Liver (tissue), 9 donors: ENCODE results near the gene C19orf33. TPM values are rescaled to one million over a fixed set of nuclear protein-coding genes. Genes with fewer than 3 reads are reported as not detected.

ENCODE experiments used
- DNase-seq: peaks from one replicate; pipeline ENCODE4 v3.0.0-alpha.2; 2017; ENCODE audit warnings: low spot score
- H3K27ac ChIP-seq, 2 donors: one replicate each; pipeline ENCODE4 v1.7.0; 2013; ENCODE audit warnings: inconsistent platforms in 2 of 2, low read length in 2 of 2, control low read depth in 1 of 2, low read depth in 1 of 2, mild to moderate bottlenecking in 1 of 2
- H3K27me3 ChIP-seq, 4 donors: one replicate each; pipeline versions ENCODE4 v1.6.1 to v1.7.0; 2013; ENCODE audit warnings: low read length in 3 of 4, inconsistent platforms in 1 of 4, mild to moderate bottlenecking in 1 of 4, moderate library complexity in 1 of 4; ENCODE audit not compliant: control insufficient read depth in 4 of 4, insufficient read depth in 4 of 4
- H3K36me3 ChIP-seq, 4 donors: one replicate each; pipeline versions ENCODE4 v1.6.1 to v1.7.0; 2013; ENCODE audit warnings: low read length in 3 of 4, mild to moderate bottlenecking in 3 of 4, low read depth in 1 of 4, moderate library complexity in 1 of 4; ENCODE audit not compliant: control insufficient read depth in 4 of 4, insufficient read depth in 3 of 4
- H3K4me1 ChIP-seq, 4 donors: one replicate each; pipeline versions ENCODE4 v1.6.1 to v1.7.0; 2013; ENCODE audit warnings: low read length in 3 of 4, mild to moderate bottlenecking in 3 of 4, moderate library complexity in 1 of 4; ENCODE audit not compliant: control insufficient read depth in 4 of 4, insufficient read depth in 4 of 4
- H3K4me3 ChIP-seq, 3 donors: one replicate each; pipeline versions ENCODE4 v1.6.1 to v1.7.0; 2013; ENCODE audit warnings: low read length in 3 of 3, control low read depth in 1 of 3, low read depth in 1 of 3, mild to moderate bottlenecking in 1 of 3
- H3K9ac ChIP-seq, 2 donors: one replicate each; pipeline ENCODE4 v1.7.0; 2013; ENCODE audit warnings: low read length in 2 of 2, mild to moderate bottlenecking in 2 of 2, moderate library complexity in 2 of 2, control low read depth in 1 of 2, low read depth in 1 of 2
- H3K9me3 ChIP-seq, 4 donors: one replicate each; pipeline versions ENCODE4 v1.6.1 to v1.7.0; 2013; ENCODE audit warnings: low read length in 3 of 4; ENCODE audit not compliant: control insufficient read depth in 4 of 4
- CTCF ChIP-seq: fragments of 150-350 bp; IDR thresholded peaks from 2 replicates; pipeline ENCODE4 v1.5.1; 2017; ENCODE audit warnings: improper control_type of control experiment, low read depth, low read length; ENCODE audit not compliant: missing input control
- EGR1 ChIP-seq, 2 donors: IDR thresholded peaks; 2 replicates each; pipeline ENCODE4 v1.6.1; 2016 to 2018; ENCODE audit warnings: antibody characterized with exemption in 2 of 2, low read depth in 2 of 2
- FOXA1 ChIP-seq: IDR thresholded peaks from 2 replicates; pipeline ENCODE4 v1.6.1; 2016; ENCODE audit warnings: antibody characterized with exemption
- GABPA ChIP-seq, 2 donors: IDR thresholded peaks in 1 of 2; conservative IDR thresholded peaks in 1 of 2; 2 replicates each; pipeline ENCODE4 v1.6.1; 2016; ENCODE audit warnings: antibody characterized with exemption in 2 of 2, mild to moderate bottlenecking in 1 of 2, moderate library complexity in 1 of 2
- HNF4A ChIP-seq, 2 donors: conservative IDR thresholded peaks; 2 replicates each; pipeline ENCODE4 v1.6.1; 2016; ENCODE audit warnings: antibody characterized with exemption in 2 of 2, mild to moderate bottlenecking in 2 of 2
- HNF4G ChIP-seq: IDR thresholded peaks from 2 replicates; pipeline ENCODE4 v1.6.1; 2016; ENCODE audit warnings: antibody characterized with exemption
- JUND ChIP-seq, 2 donors: IDR thresholded peaks; 2 replicates each; pipeline ENCODE4 v1.6.1; 2016; ENCODE audit warnings: antibody characterized with exemption in 2 of 2
- MAX ChIP-seq: IDR thresholded peaks from 2 replicates; pipeline ENCODE4 v1.6.1; 2016; ENCODE audit warnings: antibody characterized with exemption
- NR2F2 ChIP-seq: IDR thresholded peaks from 2 replicates; pipeline ENCODE4 v1.6.1; 2016; ENCODE audit warnings: antibody characterized with exemption
- RAD21 ChIP-seq, 2 donors: IDR thresholded peaks; 2 replicates each; pipeline ENCODE4 v1.6.1; 2016; ENCODE audit warnings: antibody characterized with exemption in 2 of 2, mild to moderate bottlenecking in 2 of 2
- RXRA ChIP-seq, 2 donors: IDR thresholded peaks; 2 replicates each; pipeline ENCODE4 v1.6.1; 2017 to 2018; ENCODE audit warnings: antibody characterized with exemption in 2 of 2, mild to moderate bottlenecking in 1 of 2
- SP1 ChIP-seq: IDR thresholded peaks from 2 replicates; pipeline ENCODE4 v1.6.1; 2018; ENCODE audit warnings: antibody characterized with exemption, mild to moderate bottlenecking
- TAF1 ChIP-seq: conservative IDR thresholded peaks from 2 replicates; pipeline ENCODE4 v1.6.1; 2016; ENCODE audit warnings: antibody characterized with exemption, mild to moderate bottlenecking
- YY1 ChIP-seq: IDR thresholded peaks from 2 replicates; pipeline ENCODE4 v1.6.1; 2016; ENCODE audit warnings: antibody characterized with exemption, mild to moderate bottlenecking
- ZBTB33 ChIP-seq: IDR thresholded peaks from 2 replicates; pipeline ENCODE4 v1.6.1; 2016; ENCODE audit warnings: antibody characterized with exemption
- WGBS: extraction: QIAGEN DNeasy Blood & Tissue Kit; methylation state at CpG from one replicate; pipeline ENCODE4 v1.1.7; 2013; 5-methylcytosine and 5-hydroxymethylcytosine counted together
- polyA plus RNA-seq, 2 donors: library from polyadenylated mRNA; stranded (reverse) in 1 of 2; unstranded in 1 of 2; fragments of 200-250 nt in 1 of 2; fragments of >200 nt in 1 of 2; fragmentation: Nextera tagmentation in 1 of 2; extraction: Ambion mirVana in 1 of 2; gene quantifications; one replicate each; pipeline versions ENCODE4 v1.2.1 to v1.2.3, GENCODE V29; 2013 to 2015
- total RNA-seq, 2 donors: library from RNA; depleted of rRNA; stranded (reverse); fragments of >200 nt; gene quantifications; one replicate each; pipeline ENCODE4 v1.2.3, GENCODE V29; 2014
- TF ChIP-seq, protein P1 (sequence below): IDR thresholded peaks from 2 replicates; pipeline ENCODE4 v1.6.1; 2016; ENCODE audit warnings: antibody characterized with exemption, mild to moderate bottlenecking
- TF ChIP-seq, protein P2 (sequence below): IDR thresholded peaks from 2 replicates; pipeline ENCODE4 v1.6.1; 2016; ENCODE audit warnings: antibody characterized with exemption
- donor health status: healthy.
- donor health status: healthy.
- donor health status: healthy.
- donor health status: healthy.
- donor health status: healthy.

C19orf33 gene
- total and polyA plus RNA-seq, 4 donors: 0.36 to 1.6 TPM; not detected in 2

- peaks cover 0 to 11% (median 5%) of the 10 kb centered on the region in 4 donors for H3K4me1 ChIP-seq
- H3K9me3 ChIP-seq: no peaks in the 10 kb centered on the region
- WGBS: 67% methylated on average over 2 of the region's 2 CpGs
- no peak for TF ChIP-seq FOXA1
- TF ChIP-seq, protein P1, sequence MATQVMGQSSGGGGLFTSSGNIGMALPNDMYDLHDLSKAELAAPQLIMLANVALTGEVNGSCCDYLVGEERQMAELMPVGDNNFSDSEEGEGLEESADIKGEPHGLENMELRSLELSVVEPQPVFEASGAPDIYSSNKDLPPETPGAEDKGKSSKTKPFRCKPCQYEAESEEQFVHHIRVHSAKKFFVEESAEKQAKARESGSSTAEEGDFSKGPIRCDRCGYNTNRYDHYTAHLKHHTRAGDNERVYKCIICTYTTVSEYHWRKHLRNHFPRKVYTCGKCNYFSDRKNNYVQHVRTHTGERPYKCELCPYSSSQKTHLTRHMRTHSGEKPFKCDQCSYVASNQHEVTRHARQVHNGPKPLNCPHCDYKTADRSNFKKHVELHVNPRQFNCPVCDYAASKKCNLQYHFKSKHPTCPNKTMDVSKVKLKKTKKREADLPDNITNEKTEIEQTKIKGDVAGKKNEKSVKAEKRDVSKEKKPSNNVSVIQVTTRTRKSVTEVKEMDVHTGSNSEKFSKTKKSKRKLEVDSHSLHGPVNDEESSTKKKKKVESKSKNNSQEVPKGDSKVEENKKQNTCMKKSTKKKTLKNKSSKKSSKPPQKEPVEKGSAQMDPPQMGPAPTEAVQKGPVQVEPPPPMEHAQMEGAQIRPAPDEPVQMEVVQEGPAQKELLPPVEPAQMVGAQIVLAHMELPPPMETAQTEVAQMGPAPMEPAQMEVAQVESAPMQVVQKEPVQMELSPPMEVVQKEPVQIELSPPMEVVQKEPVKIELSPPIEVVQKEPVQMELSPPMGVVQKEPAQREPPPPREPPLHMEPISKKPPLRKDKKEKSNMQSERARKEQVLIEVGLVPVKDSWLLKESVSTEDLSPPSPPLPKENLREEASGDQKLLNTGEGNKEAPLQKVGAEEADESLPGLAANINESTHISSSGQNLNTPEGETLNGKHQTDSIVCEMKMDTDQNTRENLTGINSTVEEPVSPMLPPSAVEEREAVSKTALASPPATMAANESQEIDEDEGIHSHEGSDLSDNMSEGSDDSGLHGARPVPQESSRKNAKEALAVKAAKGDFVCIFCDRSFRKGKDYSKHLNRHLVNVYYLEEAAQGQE: no peak
- TF ChIP-seq HNF4A (conservative IDR thresholded peaks at IDR 0.05): no peak
- TF ChIP-seq CTCF: no peak
- no peak for TF ChIP-seq YY1
- TF ChIP-seq, protein P2, sequence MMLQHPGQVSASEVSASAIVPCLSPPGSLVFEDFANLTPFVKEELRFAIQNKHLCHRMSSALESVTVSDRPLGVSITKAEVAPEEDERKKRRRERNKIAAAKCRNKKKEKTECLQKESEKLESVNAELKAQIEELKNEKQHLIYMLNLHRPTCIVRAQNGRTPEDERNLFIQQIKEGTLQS: no peak
- TF ChIP-seq NR2F2: no peak
- no peak for TF ChIP-seq EGR1 (IDR thresholded peaks at IDR 0.05; ENCODE audit: low read depth in 2 of 2)
- no peak for TF ChIP-seq GABPA (IDR thresholded peaks at IDR 0.05 in 1 of 2, conservative IDR thresholded peaks at IDR 0.05 in 1 of 2)
- no peak for TF ChIP-seq JUND (IDR thresholded peaks at IDR 0.05)
- TF ChIP-seq SP1: no peak
- no peak for TF ChIP-seq RAD21 (IDR thresholded peaks at IDR 0.05)
- no peak for TF ChIP-seq HNF4G
- TF ChIP-seq RXRA (IDR thresholded peaks at IDR 0.05): no peak
- no peak for TF ChIP-seq TAF1
- no peak for TF ChIP-seq ZBTB33
- no peak for TF ChIP-seq MAX
- H3K9ac ChIP-seq: no peak overlapping the region
- no peaks in the 10 kb centered on the region for H3K27me3 ChIP-seq
- no peak for DNase-seq
- no peak overlapping the region for H3K4me3 ChIP-seq
- H3K27ac ChIP-seq: peak overlapping the region; percentile 12 to 54
- H3K36me3 ChIP-seq: no peaks in the 10 kb centered on the region
Observed at GRCh38 chr19:38278751-38279150, 25.3 kb upstream of the C19orf33 start.
